Liver (tissue), 9 donors: ENCODE measurements around the gene PLA2G5. TPM values are rescaled to one million over a fixed set of nuclear protein-coding genes. Genes with fewer than 3 reads are reported as not detected.
"Not testable (repeated sequence)": the region's sequence is repeated elsewhere in the genome, so short reads cannot be mapped to it uniquely, and the experiment has no call there.

Source experiments
- DNase-seq: peaks from one replicate; pipeline ENCODE4 v3.0.0-alpha.2; 2017; ENCODE audit warnings: low spot score
- H3K27ac ChIP-seq, 2 donors: one replicate each; pipeline ENCODE4 v1.7.0; 2013; ENCODE audit warnings: inconsistent platforms in 2 of 2, low read length in 2 of 2, control low read depth in 1 of 2, low read depth in 1 of 2, mild to moderate bottlenecking in 1 of 2
- H3K27me3 ChIP-seq, 4 donors: one replicate each; pipeline versions ENCODE4 v1.6.1 to v1.7.0; 2013; ENCODE audit warnings: low read length in 3 of 4, inconsistent platforms in 1 of 4, mild to moderate bottlenecking in 1 of 4, moderate library complexity in 1 of 4; ENCODE audit not compliant: control insufficient read depth in 4 of 4, insufficient read depth in 4 of 4
- H3K36me3 ChIP-seq, 4 donors: one replicate each; pipeline versions ENCODE4 v1.6.1 to v1.7.0; 2013; ENCODE audit warnings: low read length in 3 of 4, mild to moderate bottlenecking in 3 of 4, low read depth in 1 of 4, moderate library complexity in 1 of 4; ENCODE audit not compliant: control insufficient read depth in 4 of 4, insufficient read depth in 3 of 4
- H3K4me1 ChIP-seq, 4 donors: one replicate each; pipeline versions ENCODE4 v1.6.1 to v1.7.0; 2013; ENCODE audit warnings: low read length in 3 of 4, mild to moderate bottlenecking in 3 of 4, moderate library complexity in 1 of 4; ENCODE audit not compliant: control insufficient read depth in 4 of 4, insufficient read depth in 4 of 4
- H3K4me3 ChIP-seq, 3 donors: one replicate each; pipeline versions ENCODE4 v1.6.1 to v1.7.0; 2013; ENCODE audit warnings: low read length in 3 of 3, control low read depth in 1 of 3, low read depth in 1 of 3, mild to moderate bottlenecking in 1 of 3
- H3K9ac ChIP-seq, 2 donors: one replicate each; pipeline ENCODE4 v1.7.0; 2013; ENCODE audit warnings: low read length in 2 of 2, mild to moderate bottlenecking in 2 of 2, moderate library complexity in 2 of 2, control low read depth in 1 of 2, low read depth in 1 of 2
- H3K9me3 ChIP-seq, 4 donors: one replicate each; pipeline versions ENCODE4 v1.6.1 to v1.7.0; 2013; ENCODE audit warnings: low read length in 3 of 4; ENCODE audit not compliant: control insufficient read depth in 4 of 4
- ATF3 ChIP-seq: IDR thresholded peaks from 2 replicates; pipeline ENCODE4 v1.6.1; 2016; ENCODE audit warnings: antibody characterized with exemption
- CTCF ChIP-seq: fragments of 150-350 bp; IDR thresholded peaks from 2 replicates; pipeline ENCODE4 v1.5.1; 2017; ENCODE audit warnings: improper control_type of control experiment, low read depth, low read length; ENCODE audit not compliant: missing input control
- EGR1 ChIP-seq, 2 donors: IDR thresholded peaks; 2 replicates each; pipeline ENCODE4 v1.6.1; 2016 to 2018; ENCODE audit warnings: antibody characterized with exemption in 2 of 2, low read depth in 2 of 2
- FOXA1 ChIP-seq: IDR thresholded peaks from 2 replicates; pipeline ENCODE4 v1.6.1; 2016; ENCODE audit warnings: antibody characterized with exemption
- FOXA2 ChIP-seq: IDR thresholded peaks from 2 replicates; pipeline ENCODE4 v1.6.1; 2016; ENCODE audit warnings: antibody characterized with exemption
- GABPA ChIP-seq, 2 donors: IDR thresholded peaks in 1 of 2; conservative IDR thresholded peaks in 1 of 2; 2 replicates each; pipeline ENCODE4 v1.6.1; 2016; ENCODE audit warnings: antibody characterized with exemption in 2 of 2, mild to moderate bottlenecking in 1 of 2, moderate library complexity in 1 of 2
- HNF4A ChIP-seq, 2 donors: conservative IDR thresholded peaks; 2 replicates each; pipeline ENCODE4 v1.6.1; 2016; ENCODE audit warnings: antibody characterized with exemption in 2 of 2, mild to moderate bottlenecking in 2 of 2
- HNF4G ChIP-seq: IDR thresholded peaks from 2 replicates; pipeline ENCODE4 v1.6.1; 2016; ENCODE audit warnings: antibody characterized with exemption
- JUND ChIP-seq, 2 donors: IDR thresholded peaks; 2 replicates each; pipeline ENCODE4 v1.6.1; 2016; ENCODE audit warnings: antibody characterized with exemption in 2 of 2
- MAX ChIP-seq: IDR thresholded peaks from 2 replicates; pipeline ENCODE4 v1.6.1; 2016; ENCODE audit warnings: antibody characterized with exemption
- RAD21 ChIP-seq, 2 donors: IDR thresholded peaks; 2 replicates each; pipeline ENCODE4 v1.6.1; 2016; ENCODE audit warnings: antibody characterized with exemption in 2 of 2, mild to moderate bottlenecking in 2 of 2
- REST ChIP-seq: IDR thresholded peaks from 2 replicates; pipeline ENCODE4 v1.6.1; 2016; ENCODE audit warnings: antibody characterized with exemption, mild to moderate bottlenecking
- RXRA ChIP-seq, 2 donors: IDR thresholded peaks; 2 replicates each; pipeline ENCODE4 v1.6.1; 2017 to 2018; ENCODE audit warnings: antibody characterized with exemption in 2 of 2, mild to moderate bottlenecking in 1 of 2
- TAF1 ChIP-seq: conservative IDR thresholded peaks from 2 replicates; pipeline ENCODE4 v1.6.1; 2016; ENCODE audit warnings: antibody characterized with exemption, mild to moderate bottlenecking
- WGBS: extraction: QIAGEN DNeasy Blood & Tissue Kit; methylation state at CpG from one replicate; pipeline ENCODE4 v1.1.7; 2013; 5-methylcytosine and 5-hydroxymethylcytosine counted together
- polyA plus RNA-seq, 2 donors: library from polyadenylated mRNA; stranded (reverse) in 1 of 2; unstranded in 1 of 2; fragments of 200-250 nt in 1 of 2; fragments of >200 nt in 1 of 2; fragmentation: Nextera tagmentation in 1 of 2; extraction: Ambion mirVana in 1 of 2; gene quantifications; one replicate each; pipeline versions ENCODE4 v1.2.1 to v1.2.3, GENCODE V29; 2013 to 2015
- total RNA-seq, 2 donors: library from RNA; depleted of rRNA; stranded (reverse); fragments of >200 nt; gene quantifications; one replicate each; pipeline ENCODE4 v1.2.3, GENCODE V29; 2014
- donor health status: healthy.
- donor health status: healthy.
- donor health status: healthy.
- donor health status: healthy.
- donor health status: healthy.

The PLA2G5 gene
- total and polyA plus RNA-seq, 4 donors, result 2.0 to 2.9 (median 2.3) TPM; not detected in 1

- H3K4me1 ChIP-seq, result no peaks in the 10 kb centered on the region
- DNase-seq, result no peak
- no peak overlapping the region for H3K9ac ChIP-seq
- H3K9me3 ChIP-seq, result no peaks in the 10 kb centered on the region
- no peaks in the 10 kb centered on the region for H3K36me3 ChIP-seq
- no peak for TF ChIP-seq ATF3
- TF ChIP-seq CTCF, result no peak
- no peak for TF ChIP-seq FOXA1
- TF ChIP-seq RXRA (IDR thresholded peaks at IDR 0.05), result no peak
- TF ChIP-seq REST, result no peak
- TF ChIP-seq MAX, result no peak
- TF ChIP-seq JUND (IDR thresholded peaks at IDR 0.05), result no peak
- no peak for TF ChIP-seq RAD21 (IDR thresholded peaks at IDR 0.05)
- TF ChIP-seq HNF4G, result no peak
- no peak for TF ChIP-seq FOXA2
- WGBS, result 61% methylated on average over 1 of the region's 1 CpG
- no peak overlapping the region for H3K4me3 ChIP-seq
- H3K27me3 ChIP-seq, result no peaks in the 10 kb centered on the region
- no peak overlapping the region for H3K27ac ChIP-seq
Measured at GRCh38 chr1:20047096-20047495, 22.9 kb upstream of the PLA2G5 start.

GRCh38 chr1:20048563-20048962, 21.4 kb upstream of the PLA2G5 start:
- H3K27me3 ChIP-seq, result no peaks in the 10 kb centered on the region
- no peak for TF ChIP-seq EGR1 (IDR thresholded peaks at IDR 0.05; ENCODE audit: low read depth in 2 of 2)
- no peak for TF ChIP-seq TAF1
- TF ChIP-seq RAD21 (IDR thresholded peaks at IDR 0.05), result no peak
- no peak for TF ChIP-seq FOXA1
- no peak for TF ChIP-seq GABPA (IDR thresholded peaks at IDR 0.05 in 1 of 2, conservative IDR thresholded peaks at IDR 0.05 in 1 of 2)
- no peak for TF ChIP-seq FOXA2
- no peak for TF ChIP-seq HNF4A (conservative IDR thresholded peaks at IDR 0.05)
- TF ChIP-seq RXRA (IDR thresholded peaks at IDR 0.05), result no peak
- WGBS, result 83% methylated on average over 1 of the region's 1 CpG
- no peak for DNase-seq
- no peaks in the 10 kb centered on the region for H3K36me3 ChIP-seq
- H3K9ac ChIP-seq, result no peak overlapping the region
- H3K4me1 ChIP-seq, result no peaks in the 10 kb centered on the region
- H3K9me3 ChIP-seq, result no peaks in the 10 kb centered on the region
- H3K27ac ChIP-seq, result no peak overlapping the region
- H3K4me3 ChIP-seq, result no peak overlapping the region

GRCh38 chr1:20049056-20049798, 20.8 kb upstream of the PLA2G5 start:
- not testable (repeated sequence) for DNase-seq, H3K36me3 ChIP-seq, H3K27me3 ChIP-seq, H3K9ac ChIP-seq, H3K27ac ChIP-seq, H3K4me1 ChIP-seq, H3K4me3 ChIP-seq, H3K9me3 ChIP-seq
- WGBS, result 87% methylated on average over 1 of the region's 1 CpG
